Cortex of kidney (tissue), 1 donor: ENCODE data around the gene ELL.

ENCODE experiments used
- DNase-seq: peaks from one replicate; lab custom pipeline; 2025; lab: John Stamatoyannopoulos, UW

ELL gene

GRCh38 chr19:18445262-18445948, 76.5 kb downstream of the ELL start:
- DNase-seq = no peak

- no peak for DNase-seq
Observed at GRCh38 chr19:18444513-18444912, 77.4 kb downstream of the ELL start.

GRCh38 chr19:18443831-18444230, 78.0 kb downstream of the ELL start:
- DNase-seq = no peak

GRCh38 chr19:18443406-18443805, 78.5 kb downstream of the ELL start:
- no peak for DNase-seq

- no peak for DNase-seq
Observed at GRCh38 chr19:18442941-18443340, 78.9 kb downstream of the ELL start.

- DNase-seq = no peak
Observed at GRCh38 chr19:18441804-18442788, 79.8 kb downstream of the ELL start.

GRCh38 chr19:18440936-18441803, 80.7 kb downstream of the ELL start:
- DNase-seq = no peak

- no peak for DNase-seq
Observed at GRCh38 chr19:18440415-18440877, 81.4 kb downstream of the ELL start.

GRCh38 chr19:18439910-18440237, 82.0 kb downstream of the ELL start:
- no peak for DNase-seq

GRCh38 chr19:18439025-18439909, 82.6 kb downstream of the ELL start:
- no peak for DNase-seq

- no peak for DNase-seq
Observed at GRCh38 chr19:18438331-18439024, 83.4 kb downstream of the ELL start.

GRCh38 chr19:18437491-18438330, 84.2 kb downstream of the ELL start, which contains the start of gene ISYNA1:
Gene ISYNA1 (minus strand): TSS chr19:18438133. CDS start chr19:18437979, 154 bp downstream.
- DNase-seq = no peak

GRCh38 chr19:18436671-18437490, 85.0 kb downstream of the ELL start:
- no peak for DNase-seq

- DNase-seq = no peak
Observed at GRCh38 chr19:18435842-18436670, 85.8 kb downstream of the ELL start.

GRCh38 chr19:18435178-18435841, 86.6 kb downstream of the ELL start:
- DNase-seq = no peak

GRCh38 chr19:18434411-18435175, 87.3 kb downstream of the ELL start:
- DNase-seq = no peak
